NOMO-1 treated with dmso at 0.1 percent for 144 hours (cell line): Measurements from ENCODE around the gene TRIM32.
"Not testable (repeated sequence)": the region's sequence is repeated elsewhere in the genome, so short reads cannot be mapped to it uniquely, and the experiment has no call there.

ENCODE experiments used
- DNase-seq: peaks from one replicate; lab custom pipeline; 2025; ENCODE audit not compliant: unreplicated experiment; lab: John Stamatoyannopoulos, UW

Gene TRIM32

GRCh38 chr9:116674210-116674980 lies 12.7 kb upstream of the TRIM32 start:
- DNase-seq = no peak

DNA sequence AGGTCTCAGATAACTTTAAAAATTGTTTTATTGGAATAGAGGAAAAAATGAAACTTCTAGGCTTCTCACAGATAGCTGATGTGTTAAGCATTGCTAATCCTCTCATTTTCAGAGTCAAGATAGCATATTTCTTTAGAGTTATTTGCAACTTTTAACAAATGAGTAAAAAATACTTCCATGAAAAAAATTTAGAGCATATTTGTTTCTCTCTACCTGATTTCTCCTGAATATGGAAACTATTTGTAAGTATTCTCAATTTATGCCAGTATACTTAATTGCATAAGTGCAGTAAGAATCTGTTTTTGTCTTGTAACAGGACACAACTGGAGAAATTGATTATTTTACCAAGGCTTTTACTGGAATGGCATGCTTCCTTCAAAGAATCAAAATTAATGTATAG lies 3.6 kb upstream of the TRIM32 start:
- no peak for DNase-seq

- no peak for DNase-seq
Observed at GRCh38 chr9:116685166-116685565, 1.9 kb upstream of the TRIM32 start.

GRCh38 chr9:116686135-116686534 lies 970 bp upstream of the TRIM32 start:
- no peak for DNase-seq

- no peak for DNase-seq
Observed at GRCh38 chr9:116686693-116687073, 422 bp upstream of the TRIM32 start.

DNA sequence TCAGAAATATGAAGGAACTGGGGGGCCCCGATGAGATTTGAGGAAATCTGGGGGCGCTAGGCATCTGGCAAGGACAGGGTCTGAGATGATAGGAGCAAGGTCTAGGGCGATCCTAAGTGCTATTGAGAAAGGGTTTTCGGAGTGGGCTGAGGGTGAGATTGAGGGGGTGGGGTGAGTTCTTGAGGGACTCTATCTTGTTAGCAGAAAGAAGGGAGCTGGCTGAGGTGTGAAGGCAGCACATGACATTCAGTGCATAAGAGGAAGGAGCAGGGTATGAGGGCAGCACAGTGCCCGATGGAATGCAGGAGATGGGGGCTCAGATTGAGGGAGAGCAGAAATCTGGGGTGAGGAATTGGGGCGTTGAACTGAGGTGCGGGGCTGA lies 640 bp downstream of the TRIM32 start:
- DNase-seq = no peak

DNA sequence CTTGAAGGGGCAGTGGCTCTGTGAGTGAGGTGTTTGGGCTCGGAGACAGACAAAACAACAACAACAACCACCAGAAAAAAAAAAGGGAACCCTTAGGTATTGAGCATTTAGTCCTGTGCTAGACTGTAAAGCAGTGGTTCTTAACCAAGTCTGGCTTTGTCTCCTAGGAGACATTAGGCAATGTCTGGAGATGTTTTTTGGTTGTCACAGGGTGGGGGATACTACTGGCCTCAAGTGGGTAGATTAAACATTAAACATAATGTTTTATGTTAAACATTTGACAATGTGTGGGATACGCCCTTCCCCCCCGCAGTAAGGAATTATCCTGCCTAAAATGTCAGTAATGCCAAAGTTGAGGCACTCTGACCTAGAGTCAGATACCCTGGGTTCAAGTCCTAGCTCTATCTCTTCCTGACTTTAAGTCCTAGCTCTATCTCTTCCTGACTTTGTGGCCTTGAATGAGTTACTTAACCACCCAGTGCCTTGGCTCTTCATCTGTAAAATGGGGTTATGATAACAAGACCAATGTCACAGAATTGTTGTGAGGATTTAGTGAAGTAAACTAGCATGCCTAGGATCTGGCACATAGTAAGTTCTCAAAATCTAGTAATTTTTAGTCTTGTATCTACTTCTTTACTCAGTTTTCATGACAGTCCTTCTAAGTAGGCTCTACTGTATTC lies 1.8 kb downstream of the TRIM32 start:
- no peak for DNase-seq

- no peak for DNase-seq
Observed at GRCh38 chr9:116689486-116690032, 2.5 kb downstream of the TRIM32 start.

GRCh38 chr9:116690805-116691204 lies 3.7 kb downstream of the TRIM32 start:
- not testable (repeated sequence) for DNase-seq

- DNase-seq = no peak
Observed at GRCh38 chr9:116691607-116692006, 4.5 kb downstream of the TRIM32 start.

DNA sequence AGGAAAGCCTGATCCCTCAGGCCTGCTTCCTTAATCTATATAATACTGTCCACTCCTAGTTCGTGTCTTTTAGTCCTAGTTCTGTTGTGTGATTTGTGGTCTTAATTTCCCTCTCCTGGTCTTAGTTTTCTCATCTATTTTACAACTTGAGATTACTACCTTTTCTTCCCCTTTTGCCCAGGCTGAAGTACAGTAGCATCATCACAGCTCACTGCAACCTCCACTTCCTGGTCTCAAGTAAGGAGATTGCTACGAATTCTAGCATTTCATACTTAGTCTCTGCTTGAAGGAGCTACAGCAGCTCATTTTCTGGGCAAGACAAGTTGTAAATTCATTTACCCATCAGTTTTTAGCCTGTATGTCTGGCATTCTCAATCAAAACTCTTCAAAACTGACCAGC lies 5.5 kb downstream of the TRIM32 start:
- DNase-seq = no peak

DNA sequence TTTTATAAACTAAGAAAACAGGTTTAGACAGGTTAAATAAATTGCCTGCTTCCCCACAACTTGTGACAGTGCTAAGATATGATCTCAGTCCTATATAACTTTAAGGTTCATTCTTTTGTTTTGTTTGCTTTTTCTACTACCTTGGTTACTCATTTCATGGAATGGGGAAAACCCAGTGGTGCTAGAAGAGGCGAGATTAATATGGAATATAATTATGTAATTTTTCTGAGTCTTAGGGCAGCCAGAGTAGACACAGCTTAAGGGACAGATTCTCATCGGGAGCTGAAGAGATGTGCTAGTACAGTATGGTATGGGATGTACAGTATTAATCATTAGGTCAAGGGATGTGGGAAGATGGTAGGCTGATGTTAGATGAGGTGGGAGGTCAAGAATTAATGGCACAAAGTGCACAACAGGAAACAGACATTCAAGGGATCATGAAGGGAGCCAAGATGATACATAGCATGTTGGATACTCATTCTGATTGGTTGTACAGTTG lies 6.2 kb downstream of the TRIM32 start:
- DNase-seq = no peak

DNA sequence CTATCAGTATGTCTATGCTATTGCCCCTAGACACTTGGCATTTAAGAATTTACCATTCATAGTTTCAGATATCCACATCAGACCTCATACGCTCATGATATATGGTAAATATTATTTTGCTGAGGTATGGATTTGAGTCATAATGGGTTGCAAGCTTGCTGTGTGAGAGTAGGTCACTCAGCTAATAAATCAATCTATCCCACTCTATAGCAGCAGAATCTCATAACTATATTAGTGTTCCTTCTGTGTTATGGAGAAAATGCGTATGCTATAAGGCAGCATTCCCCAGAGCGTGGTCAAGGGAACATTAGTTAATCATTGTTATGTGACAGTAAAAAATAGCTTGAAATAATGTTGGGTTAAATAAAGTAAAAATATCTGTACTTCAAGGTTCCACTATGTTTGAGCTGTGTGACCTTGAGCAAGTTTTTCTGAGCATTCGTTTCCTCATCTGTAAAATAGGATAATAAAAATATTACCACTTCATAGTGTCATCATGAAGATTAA lies 7.7 kb downstream of the TRIM32 start:
- DNase-seq = no peak

- DNase-seq = no peak
Observed at GRCh38 chr9:116695438-116695837, 8.3 kb downstream of the TRIM32 start.

GRCh38 chr9:116697362-116697761 lies 10.3 kb downstream of the TRIM32 start:
- no peak for DNase-seq

GRCh38 chr9:116697887-116698286 lies 10.8 kb downstream of the TRIM32 start:
- no peak for DNase-seq

GRCh38 chr9:116700279-116700678 lies 13.2 kb downstream of the TRIM32 start:
- DNase-seq = no peak

GRCh38 chr9:116700882-116701865 lies 14.1 kb downstream of the TRIM32 start:
- no peak for DNase-seq

- no peak for DNase-seq
Observed at GRCh38 chr9:116701940-116702642, 15.0 kb downstream of the TRIM32 start.

- DNase-seq = no peak
Observed at GRCh38 chr9:116703634-116704033, 16.5 kb downstream of the TRIM32 start.
